H9 (cell line): ENCODE data around the gene RNU6-1. TPM values are rescaled to one million over a fixed set of nuclear protein-coding genes. Genes with fewer than 3 reads are reported as not detected.

Experiments used
- DNase-seq: peaks from one replicate; pipeline ENCODE4 v3.0.0-alpha.2; 2017
- H2AFZ ChIP-seq: one replicate; pipeline ENCODE4 v1.6.1; 2013; ENCODE audit warnings: mild to moderate bottlenecking, low read length, control low read depth, moderate library complexity
- H2AK5ac ChIP-seq: 2 replicates; pipeline ENCODE4 v1.6.1; 2013; ENCODE audit warnings: low read length, control low read depth, mixed read lengths; ENCODE audit not compliant: insufficient read length
- H2BK120ac ChIP-seq: one replicate; pipeline ENCODE4 v1.6.1; 2013; ENCODE audit warnings: low read depth, mild to moderate bottlenecking, low read length, control low read depth, inconsistent platforms; ENCODE audit not compliant: poor library complexity, severe bottlenecking
- H2BK12ac ChIP-seq: 2 replicates; pipeline ENCODE4 v1.6.1; 2013; ENCODE audit warnings: low read length, control low read depth, mixed read lengths, low read depth; ENCODE audit not compliant: insufficient read length
- H2BK15ac ChIP-seq: 2 replicates; pipeline ENCODE4 v1.6.1; 2013; ENCODE audit warnings: low read depth, low read length, control low read depth
- H2BK20ac ChIP-seq: one replicate; pipeline ENCODE4 v1.6.1; 2013; ENCODE audit warnings: low read depth, mild to moderate bottlenecking, low read length, control low read depth, inconsistent platforms; ENCODE audit not compliant: poor library complexity, severe bottlenecking
- H2BK5ac ChIP-seq: 2 replicates; pipeline ENCODE4 v1.6.1; 2013; ENCODE audit warnings: low read length, control low read depth, mixed read lengths; ENCODE audit not compliant: insufficient read length
- H3K14ac ChIP-seq: 2 replicates; pipeline ENCODE4 v1.6.1; 2013; ENCODE audit warnings: low read length, control low read depth; ENCODE audit not compliant: insufficient read depth
- H3K18ac ChIP-seq: 2 replicates; pipeline ENCODE4 v1.6.1; 2013; ENCODE audit warnings: low read depth, mild to moderate bottlenecking, mixed read lengths, low read length, control low read depth; ENCODE audit not compliant: insufficient read length
- H3K23ac ChIP-seq: 2 replicates; pipeline ENCODE4 v1.6.1; 2013; ENCODE audit warnings: low read length, control low read depth, mixed read lengths, low read depth; ENCODE audit not compliant: insufficient read length
- H3K23me2 ChIP-seq: 2 replicates; pipeline ENCODE4 v1.6.1; 2013; ENCODE audit warnings: low read depth, mild to moderate bottlenecking, mixed read lengths, low read length, control low read depth; ENCODE audit not compliant: insufficient read length, poor library complexity, severe bottlenecking
- H3K27ac ChIP-seq: 2 replicates; pipeline ENCODE4 v1.5.1; 2013; ENCODE audit warnings: low read length, control low read depth, mixed read lengths, low read depth; ENCODE audit not compliant: insufficient read length
- H3K27me3 ChIP-seq: 2 replicates; pipeline ENCODE4 v1.6.1; 2013; ENCODE audit warnings: low read length, control low read depth, inconsistent platforms; ENCODE audit not compliant: insufficient read depth
- H3K4ac ChIP-seq: 2 replicates; pipeline ENCODE4 v1.6.1; 2013; ENCODE audit warnings: low read depth, mild to moderate bottlenecking, control low read depth, inconsistent platforms, low read length, moderate library complexity
- H3K4me1 ChIP-seq: 2 replicates; pipeline ENCODE4 v1.6.1; 2013; ENCODE audit warnings: low read length, control low read depth, inconsistent platforms; ENCODE audit not compliant: insufficient read depth
- H3K4me2 ChIP-seq: 2 replicates; pipeline ENCODE4 v1.6.1; 2013; ENCODE audit warnings: low read length, control low read depth, mixed read lengths; ENCODE audit not compliant: insufficient read length, insufficient read depth
- H3K56ac ChIP-seq: 2 replicates; pipeline ENCODE4 v1.6.1; 2013; ENCODE audit warnings: low read depth, mild to moderate bottlenecking, mixed read lengths, low read length, control low read depth; ENCODE audit not compliant: insufficient read length
- H3K79me1 ChIP-seq: 2 replicates; pipeline ENCODE4 v1.6.1; 2013; ENCODE audit warnings: low read depth, mild to moderate bottlenecking, moderate library complexity, low read length, control low read depth, inconsistent platforms; ENCODE audit not compliant: insufficient read depth, poor library complexity, severe bottlenecking
- H3K79me2 ChIP-seq: 2 replicates; pipeline ENCODE4 v1.6.1; 2013; ENCODE audit warnings: low read length, control low read depth, inconsistent platforms; ENCODE audit not compliant: insufficient read depth
- H3K9ac ChIP-seq: 2 replicates; pipeline ENCODE4 v1.6.1; 2013; ENCODE audit warnings: low read length, control low read depth, mixed read lengths; ENCODE audit not compliant: insufficient read length; ENCODE audit errors: extremely low read depth
- H3K9me3 ChIP-seq: one replicate; pipeline ENCODE4 v1.6.1; 2013; ENCODE audit warnings: low read depth, low read length, inconsistent platforms; ENCODE audit not compliant: control insufficient read depth
- H3T11ph ChIP-seq: one replicate; pipeline ENCODE4 v1.6.1; 2013; ENCODE audit warnings: mild to moderate bottlenecking, low read length, control low read depth, inconsistent platforms
- H4K20me1 ChIP-seq: one replicate; pipeline ENCODE4 v1.6.1; 2013; ENCODE audit not compliant: control insufficient read depth, insufficient read length, insufficient read depth
- H4K5ac ChIP-seq: 2 replicates; pipeline ENCODE4 v1.6.1; 2013; ENCODE audit warnings: low read depth, mild to moderate bottlenecking, mixed read lengths, low read length, control low read depth; ENCODE audit not compliant: insufficient read length
- H4K8ac ChIP-seq: replicated peaks from 2 replicates; pipeline ENCODE4 v1.6.1; 2013; ENCODE audit warnings: low read length, control low read depth, mixed read lengths, low read depth; ENCODE audit not compliant: insufficient read length
- H4K91ac ChIP-seq: 2 replicates; pipeline ENCODE4 v1.6.1; 2013; ENCODE audit warnings: low read depth, mild to moderate bottlenecking, moderate library complexity, mixed read lengths, low read length, control low read depth; ENCODE audit not compliant: insufficient read length
- H3K27ac Mint-ChIP-seq, 3 experiments: 2 replicates in 2 of 3; 3 replicates in 1 of 3; pipeline ENCODE4 v1.8.0; 2020 to 2021; ENCODE audit warnings: mixed read lengths in 3 of 3, mild to moderate bottlenecking in 1 of 3, moderate library complexity in 1 of 3
- H3K27me3 Mint-ChIP-seq: 2 replicates; pipeline ENCODE4 v1.8.0; 2021; ENCODE audit warnings: low read depth, mild to moderate bottlenecking, moderate library complexity, mixed read lengths
- H3K36me3 Mint-ChIP-seq, 3 experiments: 2 replicates in 2 of 3; 3 replicates in 1 of 3; pipeline ENCODE4 v1.8.0; 2020 to 2021; ENCODE audit warnings: low read depth in 3 of 3, mixed read lengths in 3 of 3; ENCODE audit not compliant: insufficient read depth in 1 of 3
- H3K4me1 Mint-ChIP-seq, 2 experiments: 2 replicates each; pipeline ENCODE4 v1.8.0; 2020; ENCODE audit warnings: mixed read lengths in 2 of 2
- H3K4me3 Mint-ChIP-seq, 2 experiments: 2 replicates in 1 of 2; 3 replicates in 1 of 2; pipeline ENCODE4 v1.8.0; 2020 to 2021; ENCODE audit warnings: mild to moderate bottlenecking in 2 of 2, mixed read lengths in 2 of 2, moderate library complexity in 1 of 2
- H3K9me3 Mint-ChIP-seq, 2 experiments: 2 replicates in 1 of 2; 3 replicates in 1 of 2; pipeline ENCODE4 v1.8.0; 2020; ENCODE audit warnings: mild to moderate bottlenecking in 2 of 2, mixed read lengths in 2 of 2, moderate library complexity in 1 of 2
- WGBS: extraction: QIAGEN DNeasy Blood & Tissue Kit; methylation state at CpG from one replicate; pipeline ENCODE4 v1.1.7; 2013; ENCODE audit warnings: missing lambda C conversion rate, low lambda C conversion rate, mixed read lengths; ENCODE audit not compliant: insufficient read length; ENCODE audit errors: extremely low coverage; 5-methylcytosine and 5-hydroxymethylcytosine counted together
- total RNA-seq: library from RNA; stranded (reverse); gene quantifications from 2 replicates; pipeline ENCODE4 v1.2.1, GENCODE V29; 2021
- TF ChIP-seq, protein P1 (sequence below): fragments of 200-600 bp; sonication (generic); conservative IDR thresholded peaks from 3 replicates; pipeline ENCODE4 v1.8.0; 2021; ENCODE audit warnings: antibody characterized with exemption, mild to moderate bottlenecking

The RNU6-1 gene
- total RNA-seq, 1 experiment from 2014 or later = not detected

DNA sequence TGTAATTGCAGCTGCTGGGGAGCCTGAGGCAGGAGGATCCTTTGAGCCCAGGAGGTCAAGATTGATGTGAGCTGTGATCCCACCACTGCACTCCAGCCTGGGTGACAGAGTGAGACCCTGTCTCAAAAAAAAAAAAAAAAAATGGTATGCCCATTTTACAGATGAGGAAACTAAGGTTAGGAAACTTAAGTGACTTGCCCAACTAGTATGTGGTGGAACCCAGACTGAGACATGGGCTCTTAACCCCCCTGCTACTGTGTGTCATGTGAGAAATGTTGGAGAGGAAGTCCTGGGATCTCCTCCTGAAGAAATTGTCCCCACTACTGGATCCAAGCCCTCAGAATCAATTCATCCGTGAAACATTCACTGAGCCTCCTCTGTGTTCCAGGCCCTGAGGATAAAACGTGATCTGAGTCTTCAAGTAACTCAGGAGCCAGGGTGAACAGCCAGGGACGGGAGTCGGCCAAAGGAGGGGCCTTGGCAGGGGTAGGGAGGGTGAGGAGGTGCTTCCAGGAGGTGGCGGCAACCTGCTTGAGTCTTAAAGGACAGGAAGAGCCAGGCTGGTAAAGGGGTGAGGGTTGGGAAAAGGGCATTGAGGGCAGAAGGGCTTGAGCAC is 19.6 kb upstream of the RNU6-1 start:
- Histone ChIP-seq H3K4me1 (no peaks in the 10 kb centered on the region; the same call in 1 of the 2 replicates), H3K9me3 (no peaks in the 10 kb centered on the region), H3K14ac (no peak overlapping the region), H3K79me1 (no peaks in the 10 kb centered on the region), H2BK15ac (no peak overlapping the region), H2BK5ac (no peak overlapping the region), H4K91ac (no peak overlapping the region), H3K56ac (no peak overlapping the region), H3K18ac (no peak overlapping the region), H4K8ac (no peak overlapping the region), H3K23ac (no peak overlapping the region), H3K4me2 (no peak overlapping the region), H3K4ac (no peak overlapping the region), H2AK5ac (no peak overlapping the region), H4K20me1 (no peaks in the 10 kb centered on the region), H3T11ph (no peak overlapping the region), H3K23me2 (no peaks in the 10 kb centered on the region), H3K27me3 (no peaks in the 10 kb centered on the region), H2BK12ac (no peak overlapping the region), H2BK120ac (no peak overlapping the region), H3K79me2 (no peaks in the 10 kb centered on the region), H4K5ac (no peak overlapping the region), H3K27ac (no peak overlapping the region), H2AFZ (no peak overlapping the region), H3K9ac (no peak overlapping the region), H2BK20ac (no peak overlapping the region)
- Mint-ChIP-seq H3K27me3 (peaks cover 20% of the 10 kb centered on the region), H3K36me3 (no peaks in the 10 kb centered on the region), H3K4me1 (peaks cover 25 to 30% of the 10 kb centered on the region in 2 experiments), H3K9me3 (peaks cover 0 to under 1% of the 10 kb centered on the region in 2 experiments; a peak in 1 of 5 replicates), H3K4me3 (no peak overlapping the region; a peak in 1 of 5 replicates), H3K27ac (no peak overlapping the region; a peak in 1 of 7 replicates)
- WGBS = no CpG with 5 or more reads among the region's 5 CpGs
- DNase-seq = no peak
- TF ChIP-seq, protein P1, sequence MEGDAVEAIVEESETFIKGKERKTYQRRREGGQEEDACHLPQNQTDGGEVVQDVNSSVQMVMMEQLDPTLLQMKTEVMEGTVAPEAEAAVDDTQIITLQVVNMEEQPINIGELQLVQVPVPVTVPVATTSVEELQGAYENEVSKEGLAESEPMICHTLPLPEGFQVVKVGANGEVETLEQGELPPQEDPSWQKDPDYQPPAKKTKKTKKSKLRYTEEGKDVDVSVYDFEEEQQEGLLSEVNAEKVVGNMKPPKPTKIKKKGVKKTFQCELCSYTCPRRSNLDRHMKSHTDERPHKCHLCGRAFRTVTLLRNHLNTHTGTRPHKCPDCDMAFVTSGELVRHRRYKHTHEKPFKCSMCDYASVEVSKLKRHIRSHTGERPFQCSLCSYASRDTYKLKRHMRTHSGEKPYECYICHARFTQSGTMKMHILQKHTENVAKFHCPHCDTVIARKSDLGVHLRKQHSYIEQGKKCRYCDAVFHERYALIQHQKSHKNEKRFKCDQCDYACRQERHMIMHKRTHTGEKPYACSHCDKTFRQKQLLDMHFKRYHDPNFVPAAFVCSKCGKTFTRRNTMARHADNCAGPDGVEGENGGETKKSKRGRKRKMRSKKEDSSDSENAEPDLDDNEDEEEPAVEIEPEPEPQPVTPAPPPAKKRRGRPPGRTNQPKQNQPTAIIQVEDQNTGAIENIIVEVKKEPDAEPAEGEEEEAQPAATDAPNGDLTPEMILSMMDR = no peak
